Measurements from ENCODE around the gene IL6R.
A peak's percentile ranks its signal among the peaks of the same experiment; 100 is the strongest.
"Not testable (repeated sequence)": the region's sequence is repeated elsewhere in the genome, so short reads cannot be mapped to it uniquely, and the experiment has no call there.

The IL6R gene

DNA sequence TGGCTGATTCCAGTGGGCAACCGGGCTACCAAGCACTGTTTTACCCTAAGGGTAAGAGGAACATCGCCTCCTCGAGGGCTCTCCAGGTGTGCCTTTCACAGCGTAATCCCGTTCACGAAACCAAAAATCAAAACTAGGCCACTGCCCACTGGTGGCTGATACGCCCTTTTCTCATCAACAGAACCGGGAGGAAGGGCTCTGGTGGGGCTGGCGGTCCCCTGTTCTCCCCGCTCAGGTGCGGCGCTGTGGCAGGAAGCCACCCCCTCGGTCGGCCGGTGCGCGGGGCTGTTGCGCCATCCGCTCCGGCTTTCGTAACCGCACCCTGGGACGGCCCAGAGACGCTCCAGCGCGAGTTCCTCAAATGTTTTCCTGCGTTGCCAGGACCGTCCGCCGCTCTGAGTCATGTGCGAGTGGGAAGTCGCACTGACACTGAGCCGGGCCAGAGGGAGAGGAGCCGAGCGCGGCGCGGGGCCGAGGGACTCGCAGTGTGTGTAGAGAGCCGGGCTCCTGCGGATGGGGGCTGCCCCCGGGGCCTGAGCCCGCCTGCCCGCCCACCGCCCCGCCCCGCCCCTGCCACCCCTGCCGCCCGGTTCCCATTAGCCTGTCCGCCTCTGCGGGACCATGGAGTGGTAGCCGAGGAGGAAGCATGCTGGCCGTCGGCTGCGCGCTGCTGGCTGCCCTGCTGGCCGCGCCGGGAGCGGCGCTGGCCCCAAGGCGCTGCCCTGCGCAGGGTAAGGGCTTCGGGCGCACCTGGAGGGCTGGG is at the start of gene IL6R:
IL6R (plus strand) TSS at position 360 of the 763 bp plus-strand sequence; CDS start at position 647, 287 bp downstream.
- peak; percentile 56 to 60 for DNase-seq (ENCODE audit: low read depth in 1 of 2, low spot score in 1 of 2)

DNA sequence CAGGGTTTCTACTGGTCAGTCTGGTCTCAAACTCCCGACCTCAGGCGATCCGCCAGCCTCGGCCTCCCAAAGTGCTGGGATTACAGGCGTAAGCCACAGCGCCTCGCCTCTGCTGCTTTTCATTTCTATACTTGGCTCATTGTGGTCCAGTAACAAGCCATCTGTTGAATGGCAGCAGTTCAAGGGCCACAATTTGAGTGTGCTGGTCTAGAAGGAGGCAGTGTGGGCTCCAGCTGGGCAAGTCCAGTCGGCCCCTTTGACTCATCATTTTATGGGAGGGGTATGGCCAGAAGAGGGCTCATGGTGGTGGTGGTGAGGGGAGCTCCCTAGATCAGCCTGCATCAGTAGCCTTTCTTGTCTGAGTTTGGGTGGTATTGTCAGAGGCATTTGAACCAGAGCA is 46.6 kb upstream of the IL6R start:
- no peak for DNase-seq (ENCODE audit: low read depth in 1 of 2, low spot score in 1 of 2)

DNA sequence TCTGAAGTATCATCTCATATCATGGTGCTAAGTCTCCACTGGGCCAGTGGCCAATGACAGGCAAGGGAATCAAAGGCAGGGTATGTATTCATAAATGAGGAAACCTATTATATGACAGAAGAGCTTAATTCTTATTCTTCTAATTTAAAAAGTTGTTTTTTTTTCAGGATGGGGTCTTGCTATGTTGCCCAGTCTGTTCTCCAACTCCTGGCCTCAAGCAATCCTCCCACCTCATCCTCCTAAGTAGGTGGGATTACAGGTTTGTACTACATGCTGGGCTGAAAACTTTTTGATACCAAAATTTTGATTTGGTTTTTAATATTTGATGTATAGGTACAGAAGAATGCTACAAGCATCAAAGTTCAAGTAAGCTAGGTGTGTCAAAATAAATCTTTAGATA is 44.9 kb upstream of the IL6R start:
- no peak for DNase-seq (ENCODE audit: low read depth in 1 of 2, low spot score in 1 of 2)

DNA sequence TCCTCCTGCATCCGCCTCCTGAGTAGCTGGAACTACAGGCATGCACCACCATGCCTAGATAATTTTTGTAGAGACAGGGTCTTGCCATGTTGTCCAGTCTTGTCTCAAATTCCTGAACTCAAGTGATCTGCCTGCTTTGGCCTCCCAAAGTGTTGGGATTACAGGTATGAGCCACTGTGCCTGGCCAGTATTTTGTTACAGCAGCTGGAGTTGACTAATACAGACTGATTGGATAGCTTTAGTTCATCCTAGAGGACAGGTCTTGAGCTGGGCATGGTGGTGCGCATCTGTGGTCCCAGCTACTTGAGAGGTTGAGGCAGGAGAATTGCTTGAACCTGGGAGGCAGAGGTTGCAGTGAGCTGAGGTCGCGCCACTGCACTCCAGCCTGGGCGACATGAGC is 44.3 kb upstream of the IL6R start:
- not testable (repeated sequence) for DNase-seq (ENCODE audit: low read depth in 1 of 2, low spot score in 1 of 2)

DNA sequence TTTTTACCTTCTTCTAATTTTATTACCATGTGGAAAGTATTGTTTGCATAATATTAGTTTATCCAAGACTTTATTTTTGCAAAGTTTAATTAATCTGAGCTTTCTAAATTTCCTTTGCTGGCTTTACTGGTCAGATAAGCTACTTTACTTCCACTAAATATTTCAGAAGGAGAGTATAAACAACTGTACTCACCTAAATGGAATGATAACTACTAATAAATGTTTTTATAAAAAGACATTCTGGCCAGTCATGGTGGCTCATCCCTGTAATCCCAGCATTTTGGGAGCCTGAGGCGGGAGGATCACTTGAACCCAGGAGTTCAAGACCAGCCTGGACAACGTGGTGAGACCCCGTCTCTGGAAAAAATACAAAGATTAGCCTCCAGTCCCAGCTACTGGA is 43.8 kb upstream of the IL6R start:
- no peak for DNase-seq (ENCODE audit: low read depth in 1 of 2, low spot score in 1 of 2)

DNA sequence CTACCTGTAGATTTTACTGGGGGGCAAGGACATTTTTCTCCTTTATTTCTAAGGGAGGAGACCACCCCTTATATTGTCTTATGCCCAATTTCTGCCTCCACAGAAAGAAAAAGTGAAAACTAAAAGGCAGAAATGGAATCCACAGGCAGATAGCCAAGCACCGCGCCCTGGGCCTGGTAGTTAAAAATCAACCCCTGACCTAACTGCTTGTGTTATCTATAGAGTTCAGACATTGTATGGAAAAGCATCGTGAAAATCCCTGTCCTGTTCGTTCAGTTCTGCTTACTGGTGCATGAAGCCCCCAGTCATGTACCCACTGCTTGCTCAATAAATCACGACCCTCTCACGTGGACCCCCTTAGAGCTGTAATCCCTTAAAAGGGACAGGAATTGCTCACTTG is 33.7 kb upstream of the IL6R start:
- DNase-seq (ENCODE audit: low read depth in 1 of 2, low spot score in 1 of 2), result no peak

DNA sequence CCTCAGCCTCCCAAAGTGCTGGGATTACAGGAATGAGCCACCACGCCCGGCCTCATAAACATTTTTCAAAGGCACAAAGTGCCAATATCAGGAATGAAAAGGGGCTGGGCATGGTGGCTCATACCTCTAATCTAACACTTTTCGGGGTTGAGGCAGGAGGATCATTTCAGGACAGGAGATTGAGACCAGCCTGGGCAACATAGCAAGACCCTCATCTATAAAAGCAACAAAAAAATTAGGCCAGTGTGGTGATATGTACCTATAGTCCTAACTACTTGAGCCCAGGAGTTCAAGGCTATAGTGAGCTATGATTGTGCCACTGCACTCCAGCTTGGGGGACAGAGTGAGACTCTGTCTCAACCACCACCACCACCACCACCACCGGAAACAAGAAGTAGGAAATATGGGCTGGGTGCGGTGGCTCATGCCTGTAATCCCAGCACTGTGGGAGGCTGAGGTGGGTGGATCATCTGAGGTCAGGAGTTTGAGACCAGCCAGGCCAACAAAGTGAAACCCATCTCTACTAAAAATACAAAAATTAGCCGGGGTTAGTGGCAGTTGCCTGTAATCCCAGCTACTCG is 31.3 kb upstream of the IL6R start:
- not testable (repeated sequence) for DNase-seq (ENCODE audit: low read depth in 1 of 2, low spot score in 1 of 2)

DNA sequence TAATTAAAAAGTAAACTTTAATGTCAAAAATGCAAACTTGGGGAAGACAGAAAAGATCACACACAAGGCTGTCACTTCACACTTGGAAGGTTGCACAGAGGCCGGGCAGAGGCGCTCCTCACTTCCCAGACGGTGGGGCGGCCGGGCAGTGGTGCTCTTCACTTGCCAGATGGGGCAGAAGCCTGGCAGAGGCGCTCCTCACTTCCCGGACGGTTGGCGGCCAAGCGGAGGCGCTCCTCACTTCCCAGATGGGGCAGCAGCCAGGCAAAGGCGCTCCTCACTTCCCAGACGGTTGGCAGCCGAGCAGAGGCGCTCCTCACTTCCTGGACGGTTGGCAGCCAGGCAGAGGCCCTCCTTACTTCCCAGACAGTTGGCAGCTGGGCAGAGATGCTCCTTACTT is 25.8 kb upstream of the IL6R start:
- DNase-seq (ENCODE audit: low read depth in 1 of 2, low spot score in 1 of 2), result no peak

DNA sequence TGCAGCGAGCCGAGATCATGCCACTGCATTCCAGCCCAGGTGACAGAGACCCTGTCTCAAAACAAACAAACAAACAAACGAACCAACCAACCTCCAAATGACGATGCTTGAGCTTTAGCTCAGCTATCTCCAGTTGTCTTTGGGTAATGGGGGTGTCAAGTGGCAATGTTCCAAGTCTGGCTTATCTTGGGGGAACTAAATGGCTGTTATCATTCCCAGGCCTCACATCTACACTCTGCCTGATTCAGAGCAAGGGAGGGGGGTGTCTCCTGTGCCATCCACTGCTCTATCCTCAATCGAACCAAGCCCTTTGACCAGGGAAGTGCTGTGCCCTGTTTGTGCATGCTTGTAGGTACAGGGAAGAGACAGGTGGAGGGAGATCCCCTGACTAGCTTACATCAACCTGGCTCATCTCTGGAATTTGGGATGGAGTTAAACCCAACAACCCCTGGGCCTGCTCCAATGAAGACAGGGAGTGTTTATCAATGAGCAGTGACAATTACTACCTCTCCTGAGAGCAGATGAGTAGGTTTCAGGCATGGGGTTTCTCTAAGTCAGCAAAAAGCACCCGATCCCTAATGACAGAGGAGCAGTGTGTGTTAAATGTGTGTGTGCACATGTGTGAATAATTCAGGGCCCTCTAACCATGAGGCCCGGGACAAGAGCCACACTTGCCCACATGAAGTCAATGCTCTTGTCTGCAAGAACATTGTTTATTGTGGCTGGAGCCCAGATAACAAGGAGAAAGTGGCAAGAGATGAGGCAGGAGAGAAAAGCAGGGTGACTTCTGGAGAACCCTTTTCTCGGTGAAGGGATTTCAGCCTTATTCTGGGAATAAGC is 20.3 kb upstream of the IL6R start:
- no peak for DNase-seq (ENCODE audit: low read depth in 1 of 2, low spot score in 1 of 2)

DNA sequence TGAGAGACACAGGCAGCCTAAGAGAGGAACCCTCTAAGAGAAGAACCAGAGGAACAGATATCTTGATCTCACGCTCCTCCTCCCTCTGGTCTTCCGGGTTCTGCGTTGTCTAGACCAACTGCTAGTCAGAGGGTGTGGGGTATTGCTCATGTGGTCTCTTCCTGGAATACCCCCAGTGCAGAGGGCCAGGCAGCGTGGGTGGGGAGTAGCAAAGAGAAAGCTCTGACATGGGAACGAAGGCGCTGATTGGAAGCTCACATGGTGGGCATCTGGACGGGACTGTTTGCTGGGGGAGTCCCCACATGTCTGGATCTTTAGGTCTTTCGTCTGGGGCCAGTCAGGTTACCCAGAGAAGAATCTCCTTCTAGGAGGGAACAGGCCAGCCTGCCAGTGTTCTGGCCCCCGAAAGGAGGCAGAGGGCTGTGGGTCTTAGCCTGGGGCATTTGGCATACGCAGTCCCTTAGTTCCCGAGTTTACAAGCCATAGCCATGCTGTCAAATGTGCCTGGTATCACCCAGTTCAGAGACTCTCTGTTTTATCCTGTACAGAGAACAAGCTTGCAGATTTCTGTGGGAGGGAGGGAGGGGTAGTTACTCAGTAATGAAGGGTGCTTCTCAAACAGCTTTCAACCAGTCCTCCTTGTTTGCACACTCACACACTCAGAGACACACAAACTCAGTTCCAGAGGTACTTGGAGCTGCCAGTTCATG is 18.3 kb upstream of the IL6R start:
- peak; percentile 65 to 67 for DNase-seq (ENCODE audit: low read depth in 1 of 2, low spot score in 1 of 2)

DNA sequence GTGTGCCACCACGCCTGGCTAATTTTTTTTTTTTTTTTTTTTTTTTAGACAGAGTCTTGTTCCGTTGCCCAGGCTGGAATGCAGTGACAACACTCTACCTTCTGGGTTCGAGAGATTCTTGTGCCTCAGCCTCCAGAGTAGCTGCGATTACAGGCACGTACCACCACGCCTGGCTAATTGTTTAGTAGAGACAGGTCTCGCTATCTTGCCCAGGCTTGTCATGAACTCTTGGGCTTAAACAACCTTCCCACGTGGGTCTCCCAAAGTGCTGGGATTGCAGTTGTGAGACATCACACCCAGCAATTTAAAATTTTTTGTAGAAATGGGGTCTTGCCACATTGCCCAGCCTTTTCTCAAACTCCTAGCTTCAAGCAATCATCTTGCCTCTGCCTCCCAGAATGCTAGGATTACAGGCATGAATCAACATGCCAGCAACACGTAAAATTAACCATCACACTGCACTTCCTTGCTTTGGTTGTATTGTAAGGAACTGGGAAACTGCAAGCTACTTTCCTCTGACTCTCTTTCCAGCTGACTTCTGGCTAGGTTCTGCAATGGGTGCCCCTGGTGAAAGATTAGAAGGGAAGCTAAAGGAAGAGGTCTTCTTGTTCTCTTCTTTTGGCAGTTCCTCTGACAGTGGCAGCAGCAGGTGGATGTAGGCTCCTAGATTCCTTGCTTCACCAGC is 13.9 kb upstream of the IL6R start:
- no peak for DNase-seq (ENCODE audit: low read depth in 1 of 2, low spot score in 1 of 2)

DNA sequence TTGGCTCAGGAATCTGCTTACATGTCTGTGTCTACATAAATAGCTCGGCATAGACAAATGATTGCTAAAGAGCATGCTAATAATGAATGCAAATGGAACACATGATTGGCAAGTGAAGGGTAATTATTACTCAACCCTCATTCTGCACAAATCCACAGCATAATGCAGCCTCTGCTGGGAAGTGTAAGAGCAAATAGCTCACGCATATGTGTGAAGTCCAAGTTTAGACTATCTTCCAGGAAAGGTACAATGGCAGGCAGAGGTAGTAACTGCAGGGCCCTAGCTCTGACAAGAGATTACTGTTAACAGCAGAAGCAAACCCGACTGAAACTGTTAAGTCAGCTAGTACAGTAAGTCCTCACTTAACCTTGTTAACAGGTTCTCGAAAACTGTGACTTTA is 7.0 kb upstream of the IL6R start:
- no peak for DNase-seq (ENCODE audit: low read depth in 1 of 2, low spot score in 1 of 2)

DNA sequence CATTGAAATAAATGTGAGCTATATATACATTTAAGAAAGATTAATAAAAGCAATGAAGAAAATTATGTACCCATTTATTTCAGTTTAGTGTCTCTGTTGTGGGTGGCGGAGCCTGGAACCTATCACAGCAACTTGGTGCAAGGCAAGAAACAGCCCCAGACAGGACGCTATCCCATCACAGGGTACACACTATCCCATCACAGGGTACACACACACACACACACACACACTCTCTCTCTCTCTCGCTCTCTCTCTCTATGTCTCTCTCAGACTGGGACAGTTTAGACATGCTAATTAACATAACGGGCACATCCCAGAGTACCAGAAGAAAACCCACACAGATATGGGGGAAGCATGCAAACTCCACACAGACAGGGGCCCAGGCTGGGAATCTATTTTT is 6.5 kb upstream of the IL6R start:
- DNase-seq (ENCODE audit: low read depth in 1 of 2, low spot score in 1 of 2), result no peak

DNA sequence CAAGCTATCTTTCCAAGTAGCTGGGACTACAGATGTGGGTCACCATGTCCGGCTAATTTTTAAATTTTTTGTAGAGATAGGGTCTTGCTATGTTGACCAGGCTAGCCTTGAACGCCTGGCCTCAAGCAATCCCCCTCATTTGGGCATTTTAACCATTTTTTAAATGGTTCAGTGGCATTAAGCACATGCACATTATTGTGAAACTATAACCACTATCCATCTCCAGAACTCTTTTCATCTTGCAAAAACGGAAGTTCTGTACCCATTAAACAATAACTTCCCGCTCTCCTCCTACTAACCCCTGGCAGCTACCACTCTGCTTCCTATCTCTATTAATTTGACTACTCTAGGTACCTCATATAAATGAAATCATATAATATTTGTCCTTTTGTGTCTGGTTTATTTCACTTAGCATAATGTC is 4.8 kb upstream of the IL6R start:
- no peak for DNase-seq (ENCODE audit: low read depth in 1 of 2, low spot score in 1 of 2)

DNA sequence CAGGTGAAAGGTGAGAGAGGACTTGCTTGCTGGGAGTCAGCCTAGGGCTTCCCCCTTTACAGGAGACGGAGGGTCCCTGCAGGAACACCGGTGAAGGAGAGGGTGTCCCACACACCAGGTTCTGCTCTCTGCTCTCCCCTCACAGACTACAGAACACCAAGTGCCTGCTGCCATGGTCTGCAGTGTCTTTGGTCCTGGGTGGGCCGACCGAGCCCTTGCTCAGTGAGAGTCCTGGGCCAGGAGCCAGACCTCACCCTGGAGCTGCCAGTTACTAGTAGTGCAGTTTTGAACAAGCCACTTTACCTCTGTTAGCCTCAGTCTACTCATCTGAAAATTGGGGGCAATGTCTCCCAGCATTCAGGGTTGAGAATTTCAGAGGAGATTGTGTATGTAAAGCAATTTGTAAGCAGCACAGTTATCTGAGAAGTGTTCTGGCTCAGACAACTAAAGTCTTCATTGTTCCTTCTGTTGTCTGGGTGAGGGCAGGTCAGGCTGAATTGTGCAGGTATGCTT is 2.7 kb upstream of the IL6R start:
- no peak for DNase-seq (ENCODE audit: low read depth in 1 of 2, low spot score in 1 of 2)

DNA sequence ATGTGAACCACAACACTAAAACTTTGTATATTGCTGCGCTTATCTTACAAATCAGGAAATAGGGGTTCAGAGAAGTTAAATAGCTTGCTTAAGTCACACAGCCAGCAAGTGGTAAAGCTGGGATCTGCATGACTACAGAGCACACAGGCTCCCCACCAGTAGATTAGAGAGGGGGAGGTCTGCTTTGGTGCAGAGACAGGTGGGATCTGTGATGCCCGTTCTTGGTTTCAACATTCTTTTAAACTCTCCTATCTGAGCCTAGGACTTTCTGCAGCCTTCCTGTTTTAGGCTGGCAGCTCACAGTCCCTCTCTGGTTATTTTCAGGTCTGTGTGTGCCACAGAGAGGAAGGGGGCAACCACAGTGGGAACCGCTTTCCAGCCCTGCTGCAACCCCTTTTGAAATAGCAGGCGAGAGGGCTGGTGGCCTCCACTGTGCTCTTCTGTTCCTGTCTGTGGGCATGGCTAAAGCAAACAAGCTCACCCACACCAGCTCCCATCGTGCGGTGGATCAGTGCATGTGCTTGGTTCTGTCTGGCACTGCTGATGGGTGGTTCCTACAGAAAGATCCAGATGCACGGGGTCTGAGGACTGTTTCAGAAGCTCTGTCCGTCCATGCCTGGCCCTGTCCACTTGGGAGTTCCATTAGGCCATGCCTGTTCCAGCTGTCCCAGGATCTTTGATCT is 1.7 kb upstream of the IL6R start:
- DNase-seq (ENCODE audit: low read depth in 1 of 2, low spot score in 1 of 2), result no peak

DNA sequence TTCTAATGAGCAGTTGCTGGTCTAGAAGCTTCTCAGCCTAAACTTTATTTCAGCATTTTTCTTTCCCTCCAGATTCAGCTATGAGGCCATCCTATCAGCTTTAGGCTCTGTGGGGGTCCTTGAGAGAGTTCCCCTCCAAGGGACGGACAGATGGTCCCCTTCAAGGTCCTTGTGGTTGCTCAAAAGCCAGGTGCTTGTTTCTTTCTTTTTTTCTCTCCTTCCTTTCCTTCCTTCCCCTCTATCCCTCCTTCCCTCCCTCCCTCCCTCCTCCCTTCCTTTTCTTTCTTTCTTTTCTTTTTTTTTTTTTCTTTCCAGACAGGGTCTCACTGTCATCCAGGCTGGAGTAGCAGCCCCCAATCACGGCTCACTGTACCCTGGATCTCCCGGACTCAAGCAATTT is 1.2 kb upstream of the IL6R start:
- DNase-seq (ENCODE audit: low read depth in 1 of 2, low spot score in 1 of 2), result no peak

DNA sequence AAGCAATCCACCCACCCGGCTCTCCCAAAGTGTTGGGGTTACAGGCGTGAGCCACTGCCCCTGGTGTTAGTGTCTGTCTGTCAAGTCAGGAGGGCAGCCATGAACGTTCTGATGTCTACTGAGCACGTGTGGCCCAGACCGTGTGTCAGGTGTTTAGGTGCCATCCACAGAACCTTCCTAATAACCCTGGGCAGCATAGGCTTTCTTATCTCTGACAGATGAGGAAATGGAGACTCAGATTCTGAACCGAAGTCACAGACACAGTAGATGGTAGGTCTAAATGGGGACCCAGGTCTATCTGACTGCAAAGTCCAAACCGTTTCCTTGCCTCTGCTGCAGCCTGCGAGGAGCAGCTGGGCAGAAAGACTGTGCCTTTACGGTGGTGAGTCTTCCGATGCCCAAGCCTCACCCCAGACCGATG is 622 bp upstream of the IL6R start:
- DNase-seq (ENCODE audit: low read depth in 1 of 2, low spot score in 1 of 2), result no peak

DNA sequence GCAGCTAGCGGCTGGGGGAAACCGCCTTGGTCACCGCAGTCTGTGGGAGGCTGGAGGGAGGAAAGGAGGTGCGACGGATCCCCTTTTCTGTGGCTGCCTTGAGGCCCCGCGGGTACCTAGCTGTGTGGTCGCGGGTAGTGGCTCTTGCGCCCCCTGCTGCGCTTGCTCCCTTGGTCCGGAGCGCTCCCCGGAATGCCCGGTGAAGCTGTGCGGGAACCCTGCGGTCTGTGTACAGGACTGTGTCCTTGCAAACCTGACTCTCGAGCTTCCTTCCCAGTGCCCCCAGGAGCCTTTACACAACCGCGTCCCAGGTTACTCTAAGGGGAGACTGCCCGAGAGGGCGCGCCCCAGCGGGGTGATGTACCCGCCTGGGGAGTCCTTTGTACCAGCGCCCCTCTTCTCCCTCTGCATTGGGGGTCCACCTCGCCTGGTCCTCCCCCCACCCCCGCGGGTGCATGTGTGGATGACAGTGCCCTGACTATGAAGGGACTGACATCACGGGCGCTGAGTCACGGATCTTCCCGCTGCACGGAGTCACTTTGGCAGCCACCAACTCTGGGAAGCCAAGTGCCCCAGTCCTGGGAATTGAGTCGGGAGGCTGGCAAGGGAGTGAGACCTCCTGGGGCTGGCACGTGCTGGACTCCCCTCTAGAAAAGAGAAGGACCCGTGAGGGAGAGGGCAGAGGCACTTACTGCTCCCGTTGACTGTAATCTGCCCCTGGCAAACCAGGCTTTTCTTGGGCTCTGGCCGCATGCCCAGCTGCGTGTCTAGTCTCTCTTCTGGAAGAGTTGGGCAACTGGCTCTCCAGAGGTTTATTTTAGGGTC is 816 bp downstream of the IL6R start:
- DNase-seq (ENCODE audit: low read depth in 1 of 2, low spot score in 1 of 2), result peak in 1 of 2 donors; percentile 56

Measured in stimulated activated CD4-positive, alpha-beta T cell treated with anti-CD3 and anti-CD28 coated beads, Interleukin-15, amount 100 ng/mL, for 1 hour (primary cell).